Natural killer cell treated with Interleukin-12 subunit alpha and Interleukin-12 subunit beta and Interleukin-15 and Interleukin-18, amount 100 ng/mL, for 72 hours (primary cell): ENCODE measurements around the gene LGALS3. TPM values are rescaled to one million over a fixed set of nuclear protein-coding genes. Genes with fewer than 3 reads are reported as not detected.
A peak's percentile ranks its signal among the peaks of the same experiment; 100 is the strongest.

Experiments used
- ATAC-seq, 2 donors: fragments of 150-1000 bp; cut with Tn5 transposase in 1 of 2; sonication (Bioruptor Pico), chemical (Tn5 transposase) in 1 of 2; 2 replicates each; pipeline ENCODE4 v1.10.0; 2021
- DNase-seq: peaks from one replicate; pipeline ENCODE4 v3.0.0; 2022; ENCODE audit warnings: low spot score
- H3K27ac Mint-ChIP-seq, 2 donors: 1 replicate in 1 of 2; 2 replicates in 1 of 2; pipeline ENCODE4 v1.8.0; 2022; ENCODE audit warnings: mixed read lengths in 2 of 2, mild to moderate bottlenecking in 1 of 2, moderate library complexity in 1 of 2
- H3K27me3 Mint-ChIP-seq, 2 donors: 1 replicate in 1 of 2; 2 replicates in 1 of 2; pipeline ENCODE4 v1.8.0; 2022; ENCODE audit warnings: mixed read lengths in 2 of 2
- H3K36me3 Mint-ChIP-seq: one replicate; pipeline ENCODE4 v1.8.0; 2022; ENCODE audit warnings: mixed read lengths
- H3K4me1 Mint-ChIP-seq, 2 donors: 1 replicate in 1 of 2; 2 replicates in 1 of 2; pipeline ENCODE4 v1.8.0; 2022; ENCODE audit warnings: low read depth in 2 of 2, mixed read lengths in 2 of 2, mild to moderate bottlenecking in 1 of 2
- H3K4me3 Mint-ChIP-seq: one replicate; pipeline ENCODE4 v1.8.0; 2022; ENCODE audit warnings: mixed read lengths
- H3K9me3 Mint-ChIP-seq: 2 replicates; pipeline ENCODE4 v1.8.0; 2022; ENCODE audit warnings: mixed read lengths
- total RNA-seq, 2 donors: library from RNA; stranded (reverse); gene quantifications; one replicate each; pipeline ENCODE4 v1.2.3, GENCODE V29; 2022

Gene LGALS3
- total RNA-seq, 2 donors from 2014 or later = 161 to 224 TPM

- Mint-ChIP-seq H3K27ac (no peak overlapping the region), H3K4me1 (peaks cover 8 to 9% of the 10 kb centered on the region in 2 donors), H3K9me3 (no peaks in the 10 kb centered on the region), H3K27me3 (no peaks in the 10 kb centered on the region), H3K4me3 (no peak overlapping the region), H3K36me3 (peaks cover 9% of the 10 kb centered on the region)
- ATAC-seq = no peak
- DNase-seq = no peak
Measured at GRCh38 chr14:55152052-55152753, 23.2 kb downstream of the LGALS3 start.

DNA sequence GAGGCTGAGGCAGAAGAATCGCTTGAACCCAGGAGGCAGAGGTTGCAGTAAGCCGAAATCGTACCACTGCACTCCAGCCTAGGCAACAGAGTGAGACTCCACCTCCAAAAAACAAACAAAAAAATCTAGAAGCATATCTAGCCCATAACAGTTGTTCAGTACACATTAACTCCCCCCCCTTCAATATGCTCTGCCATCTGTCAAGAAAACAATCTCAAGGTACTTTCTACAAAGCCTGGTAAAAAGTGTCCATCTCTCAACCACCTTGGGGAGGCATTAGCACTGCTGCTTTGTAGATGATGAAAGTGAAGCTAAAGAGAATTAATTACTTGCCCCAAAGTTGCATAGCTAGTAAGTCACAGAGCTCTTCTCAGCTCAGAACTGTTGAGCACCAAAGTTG, 24.9 kb downstream of the LGALS3 start:
- Mint-ChIP-seq H3K9me3 (no peaks in the 10 kb centered on the region), H3K4me3 (no peak overlapping the region), H3K36me3 (peaks cover 15% of the 10 kb centered on the region), H3K4me1 (peaks cover 8 to 12% of the 10 kb centered on the region in 2 donors), H3K27ac (no peak overlapping the region), H3K27me3 (no peaks in the 10 kb centered on the region)
- ATAC-seq (no peak), DNase-seq (no peak)

DNA sequence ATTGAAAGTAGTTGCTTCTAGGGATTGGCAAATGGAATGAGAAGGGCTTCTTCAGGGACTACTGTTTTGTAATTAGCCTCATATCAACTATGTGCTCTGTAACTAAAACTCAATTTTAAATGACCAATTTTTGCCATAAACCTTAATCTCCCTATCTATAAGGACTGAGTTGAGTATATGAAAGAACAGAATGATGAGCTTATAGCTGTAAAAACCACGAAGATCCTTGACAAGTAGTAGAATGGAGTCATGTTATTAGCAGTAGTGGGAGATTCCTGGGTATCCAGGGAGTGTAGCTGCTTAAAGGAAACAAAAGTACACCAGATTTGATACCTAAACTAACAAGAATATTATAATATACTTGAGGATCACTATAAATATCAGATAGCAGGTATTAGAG, 28.0 kb downstream of the LGALS3 start:
- Mint-ChIP-seq H3K36me3 (peaks cover 20% of the 10 kb centered on the region), H3K4me1 (peaks cover 16 to 19% of the 10 kb centered on the region in 2 donors), H3K27ac (peak overlapping the region in 1 of 2 donors; percentile 26), H3K9me3 (no peaks in the 10 kb centered on the region), H3K4me3 (no peak overlapping the region), H3K27me3 (no peaks in the 10 kb centered on the region)
- ATAC-seq = peak in 1 of 2 donors; percentile 24
- DNase-seq = no peak

GRCh38 chr14:55158412-55158811, 29.4 kb downstream of the LGALS3 start:
- ATAC-seq = no peak
- peaks cover 16 to 19% of the 10 kb centered on the region in 2 donors for H3K4me1 Mint-ChIP-seq
- no peak overlapping the region for H3K4me3 Mint-ChIP-seq
- DNase-seq = no peak
- peaks cover 20% of the 10 kb centered on the region for H3K36me3 Mint-ChIP-seq
- no peaks in the 10 kb centered on the region for H3K9me3 Mint-ChIP-seq
- H3K27ac Mint-ChIP-seq = peak overlapping the region in 1 of 2 donors; percentile 40
- H3K27me3 Mint-ChIP-seq = no peaks in the 10 kb centered on the region

GRCh38 chr14:55160989-55161388, 31.9 kb downstream of the LGALS3 start:
- no peak overlapping the region for H3K27ac Mint-ChIP-seq
- no peak for ATAC-seq
- H3K36me3 Mint-ChIP-seq = peaks cover 20% of the 10 kb centered on the region
- peaks cover 16 to 19% of the 10 kb centered on the region in 2 donors for H3K4me1 Mint-ChIP-seq
- no peak for DNase-seq
- H3K27me3 Mint-ChIP-seq = no peaks in the 10 kb centered on the region
- no peaks in the 10 kb centered on the region for H3K9me3 Mint-ChIP-seq
- H3K4me3 Mint-ChIP-seq = no peak overlapping the region

DNA sequence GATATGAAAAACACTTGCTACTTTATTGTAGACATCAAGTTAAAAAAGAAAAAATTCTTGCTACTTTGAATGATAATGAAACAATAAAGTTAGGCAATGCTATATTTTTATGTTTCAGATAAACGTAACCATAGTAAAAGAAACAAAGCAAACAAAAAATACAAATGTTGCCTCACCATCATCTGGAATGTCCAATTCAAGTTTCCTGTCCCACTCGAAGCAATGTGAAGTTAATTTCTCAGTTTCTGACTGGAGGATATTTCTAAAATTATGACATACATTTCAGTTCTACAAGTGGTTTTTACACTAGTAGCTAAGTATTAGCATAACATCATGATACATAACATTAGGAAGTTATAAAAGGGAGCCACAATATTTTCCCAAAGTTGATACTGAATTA, 41.5 kb downstream of the LGALS3 start:
- DNase-seq (no peak), ATAC-seq (no peak)
- no peaks in the 10 kb centered on the region for H3K4me1 Mint-ChIP-seq
- no peaks in the 10 kb centered on the region for H3K9me3 Mint-ChIP-seq
- no peak overlapping the region for H3K4me3 Mint-ChIP-seq
- H3K27me3 Mint-ChIP-seq = no peaks in the 10 kb centered on the region
- H3K36me3 Mint-ChIP-seq = peaks cover 4% of the 10 kb centered on the region
- H3K27ac Mint-ChIP-seq = no peak overlapping the region

DNA sequence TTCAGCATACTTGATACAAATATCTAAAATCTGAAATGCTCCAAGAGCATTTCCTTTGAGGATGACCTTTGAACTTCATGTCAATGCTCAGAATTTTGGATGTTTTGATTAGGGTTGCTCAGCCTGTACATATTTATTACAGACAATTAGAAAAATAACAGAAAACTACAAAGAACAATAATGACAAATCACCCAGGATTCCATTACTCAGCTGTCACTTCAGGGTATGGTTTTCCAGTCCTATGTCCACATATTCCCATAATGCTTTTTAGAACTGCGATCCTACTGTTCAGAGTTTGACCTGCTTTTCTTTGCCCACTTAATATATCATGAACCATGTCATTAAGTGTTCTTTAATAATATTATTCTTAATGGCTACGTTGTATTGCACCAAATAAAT, 51.0 kb downstream of the LGALS3 start:
- no peaks in the 10 kb centered on the region for H3K9me3 Mint-ChIP-seq
- ATAC-seq (no peak), DNase-seq (no peak)
- peaks cover 6% of the 10 kb centered on the region for H3K36me3 Mint-ChIP-seq
- no peak overlapping the region for H3K27ac Mint-ChIP-seq
- H3K4me1 Mint-ChIP-seq = no peaks in the 10 kb centered on the region
- H3K4me3 Mint-ChIP-seq = no peak overlapping the region
- no peaks in the 10 kb centered on the region for H3K27me3 Mint-ChIP-seq

GRCh38 chr14:55180434-55180833, 51.4 kb downstream of the LGALS3 start:
- ATAC-seq (no peak), DNase-seq (no peak)
- Mint-ChIP-seq H3K4me1 (no peaks in the 10 kb centered on the region), H3K9me3 (no peaks in the 10 kb centered on the region), H3K4me3 (no peak overlapping the region), H3K27ac (no peak overlapping the region), H3K36me3 (peaks cover 6% of the 10 kb centered on the region), H3K27me3 (no peaks in the 10 kb centered on the region)

DNA sequence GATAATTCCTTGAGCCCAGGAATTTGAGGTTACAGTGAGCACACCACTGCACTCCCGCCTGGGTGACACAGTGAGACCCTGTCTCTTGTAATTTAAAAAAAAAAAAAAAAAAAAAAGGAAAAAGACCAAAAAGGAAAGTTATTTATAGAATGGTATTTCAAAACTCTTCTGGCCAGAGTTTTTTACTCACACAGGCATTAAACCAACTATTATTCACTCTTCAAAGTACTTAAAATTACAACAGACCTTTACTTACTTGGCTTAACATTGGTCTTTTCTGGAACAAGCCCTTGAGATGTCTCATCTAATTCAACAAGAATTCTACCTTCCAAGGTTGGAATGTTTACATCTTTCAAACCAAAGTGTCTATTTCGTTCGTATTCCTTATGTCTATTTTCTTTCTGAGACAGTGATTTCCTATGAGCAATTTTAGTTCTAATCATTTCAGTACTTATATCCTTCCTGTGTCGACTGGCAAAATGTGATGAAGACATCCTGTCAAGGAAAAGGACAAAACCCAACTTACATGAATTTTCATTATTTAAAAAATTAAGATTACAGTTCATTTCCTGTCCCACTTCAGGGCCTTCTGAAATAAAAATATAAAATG, 59.7 kb downstream of the LGALS3 start:
- no peak for DNase-seq
- no peak for ATAC-seq
- Mint-ChIP-seq H3K36me3 (no peaks in the 10 kb centered on the region), H3K27ac (peak overlapping the region in 1 of 2 donors; percentile 45), H3K4me1 (peaks cover 20 to 28% of the 10 kb centered on the region in 2 donors), H3K4me3 (peak overlapping the region; percentile 88), H3K9me3 (no peaks in the 10 kb centered on the region), H3K27me3 (no peaks in the 10 kb centered on the region)

GRCh38 chr14:55190906-55191202, 61.8 kb downstream of the LGALS3 start:
- peaks cover 20 to 28% of the 10 kb centered on the region in 2 donors for H3K4me1 Mint-ChIP-seq
- H3K4me3 Mint-ChIP-seq = peak overlapping the region; percentile 88
- peak overlapping the region; percentile 63 to 65 for H3K27ac Mint-ChIP-seq
- ATAC-seq (no peak), DNase-seq (no peak)
- H3K9me3 Mint-ChIP-seq = no peaks in the 10 kb centered on the region
- no peaks in the 10 kb centered on the region for H3K27me3 Mint-ChIP-seq
- H3K36me3 Mint-ChIP-seq = no peaks in the 10 kb centered on the region

DNA sequence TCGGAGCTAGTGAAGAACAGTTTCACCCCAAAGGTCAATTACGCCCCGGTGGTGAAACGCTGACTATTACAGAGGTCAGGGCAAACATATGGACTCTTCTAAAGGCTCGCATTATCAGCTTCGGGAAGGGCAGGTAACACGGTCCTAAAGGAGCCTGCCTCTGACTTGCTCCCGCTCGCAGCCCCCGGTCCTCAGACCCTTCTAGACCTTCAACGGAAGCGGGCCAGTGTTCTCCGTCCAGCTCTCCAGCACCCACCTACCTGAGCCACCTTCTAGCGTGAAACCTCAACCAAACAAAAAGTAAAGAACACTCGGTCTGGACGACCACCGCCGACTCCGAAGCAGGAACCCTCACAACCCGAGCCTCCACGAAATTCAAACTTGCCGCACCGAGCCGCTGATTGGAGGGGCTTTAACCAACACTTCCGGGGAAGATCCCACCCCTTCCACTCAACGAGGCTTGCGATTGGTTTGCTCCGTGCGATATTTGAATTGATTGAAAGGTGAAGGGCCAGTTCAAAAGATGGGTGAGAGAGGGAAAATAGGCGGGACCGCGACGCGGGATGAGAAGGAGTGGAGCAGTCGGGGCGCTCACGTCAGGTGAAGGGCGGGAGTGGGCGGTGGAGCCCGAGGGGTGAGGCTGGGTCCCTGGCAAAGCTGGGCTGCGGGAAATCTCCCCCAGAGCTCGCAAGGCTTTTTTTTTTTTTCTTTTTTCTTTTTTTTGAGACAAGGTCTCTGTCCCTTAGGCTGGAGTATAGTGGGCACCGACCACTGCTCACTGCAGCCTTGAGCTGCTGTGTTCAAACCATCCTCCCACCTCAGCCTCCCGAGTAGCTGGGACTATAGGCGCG, 62.4 kb downstream of the LGALS3 start, which contains the start of gene DLGAP5:
DLGAP5 (minus strand) TSS at position 383 of the 851 bp plus-strand sequence. CDS start 2,406 bp downstream, outside the sequence.
- H3K27ac Mint-ChIP-seq = peak within 1 kb of the TSS; percentile 63 to 65
- no peaks in the 10 kb centered on the region for H3K9me3 Mint-ChIP-seq

GRCh38 chr14:55192054-55192621, 63.1 kb downstream of the LGALS3 start:
- Mint-ChIP-seq H3K4me3 (peak overlapping the region; percentile 88), H3K4me1 (peaks cover 20 to 28% of the 10 kb centered on the region in 2 donors), H3K36me3 (no peaks in the 10 kb centered on the region), H3K27me3 (no peaks in the 10 kb centered on the region), H3K27ac (peak overlapping the region; percentile 63 to 65), H3K9me3 (no peaks in the 10 kb centered on the region)
- ATAC-seq (no peak), DNase-seq (no peak)

More for the DNA sequence above, 62.4 kb downstream of the LGALS3 start, which contains the start of gene DLGAP5:
- Mint-ChIP-seq H3K4me1 (peaks cover 20 to 28% of the 10 kb centered on the region in 2 donors), H3K36me3 (no peaks in the 10 kb centered on the region), H3K4me3 (peak within 1 kb of the TSS; percentile 88), H3K27me3 (no peaks in the 10 kb centered on the region)
- DNase-seq = peak; percentile 94
- ATAC-seq = peak; percentile 98 to 99

DNA sequence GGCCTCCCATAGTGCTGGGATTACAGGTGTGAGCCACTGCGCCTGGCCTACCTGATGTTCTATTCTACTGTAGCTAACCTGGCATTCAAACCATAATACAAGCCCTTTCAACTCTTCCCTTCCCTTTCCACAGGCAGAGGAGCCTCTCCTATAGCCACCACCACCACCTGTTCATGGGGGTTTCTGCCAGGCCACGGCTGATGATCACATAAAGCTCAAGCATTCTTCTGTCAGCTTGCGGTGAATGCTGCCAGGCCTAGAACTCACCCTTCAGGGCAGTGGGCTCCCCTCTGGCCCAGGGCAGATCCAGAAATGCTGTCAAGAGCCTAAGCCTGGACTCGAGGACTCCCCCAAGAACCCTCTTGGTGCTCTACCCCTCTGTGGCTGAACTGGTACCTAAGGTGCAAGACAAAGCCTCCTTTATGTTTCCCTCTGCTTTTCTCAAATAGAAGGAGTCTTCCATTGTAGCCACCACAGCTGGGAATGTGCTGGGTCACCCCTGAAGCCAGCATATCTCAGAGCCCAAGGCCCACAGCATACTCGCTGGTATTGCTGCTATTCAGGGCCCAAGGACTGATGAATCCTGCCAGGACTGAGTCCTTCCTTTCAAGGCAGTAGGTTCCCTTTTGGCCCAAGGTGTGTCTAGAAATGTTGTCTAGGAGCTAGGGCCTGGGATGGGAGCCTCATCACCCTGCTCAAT, 65.8 kb downstream of the LGALS3 start:
- Mint-ChIP-seq H3K4me1 (peaks cover 16 to 18% of the 10 kb centered on the region in 2 donors), H3K4me3 (no peak overlapping the region), H3K9me3 (no peaks in the 10 kb centered on the region), H3K36me3 (no peaks in the 10 kb centered on the region), H3K27ac (no peak overlapping the region), H3K27me3 (no peaks in the 10 kb centered on the region)
- no peak for ATAC-seq
- no peak for DNase-seq
